GM23338 (cell line): Measurements from ENCODE around the gene MBLAC1. TPM values are rescaled to one million over a fixed set of nuclear protein-coding genes. Genes with fewer than 3 reads are reported as not detected.

Experiments used
- ATAC-seq: fragments of 200-7000 bp; cut with Tn5 transposase; 3 replicates; pipeline ENCODE4 v1.9.1; 2020
- DNase-seq: peaks from one replicate; pipeline ENCODE4 v3.0.0-alpha.2; 2015; ENCODE audit warnings: low spot score
- H2AFZ ChIP-seq: fragments of 200-600 bp; sonication (generic); 2 replicates; pipeline ENCODE4 v1.8.0; 2016; ENCODE audit warnings: antibody characterized with exemption, mild to moderate bottlenecking, moderate library complexity
- H3F3A ChIP-seq: fragments of 200-600 bp; sonication (generic); replicated peaks from 2 replicates; pipeline ENCODE4 v1.8.0; 2017; ENCODE audit warnings: antibody characterized with exemption, mixed run types, low read depth
- H3K27ac ChIP-seq: fragments of 200-600 bp; sonication (generic); 2 replicates; pipeline ENCODE4 v1.6.1; 2016; ENCODE audit warnings: low read depth
- H3K27me3 ChIP-seq: fragments of 200-600 bp; sonication (generic); 2 replicates; pipeline ENCODE4 v1.8.0; 2016; ENCODE audit warnings: mild to moderate bottlenecking, mixed run types, moderate library complexity; ENCODE audit not compliant: insufficient read depth
- H3K36me3 ChIP-seq: fragments of 200-600 bp; sonication (generic); 2 replicates; pipeline ENCODE4 v1.8.0; 2016; ENCODE audit warnings: mild to moderate bottlenecking; ENCODE audit not compliant: insufficient read depth
- H3K4me1 ChIP-seq: fragments of 200-600 bp; sonication (generic); 2 replicates; pipeline ENCODE4 v1.8.0; 2016; ENCODE audit warnings: mild to moderate bottlenecking, moderate library complexity; ENCODE audit not compliant: insufficient read depth
- H3K4me2 ChIP-seq: fragments of 200-600 bp; sonication (generic); 2 replicates; pipeline ENCODE4 v1.7.1; 2017; ENCODE audit warnings: mixed run types
- H3K4me3 ChIP-seq: fragments of 200-600 bp; sonication (generic); 2 replicates; pipeline ENCODE4 v1.6.1; 2016; ENCODE audit warnings: mixed run types
- H3K79me2 ChIP-seq: fragments of 200-600 bp; sonication (generic); replicated peaks from 2 replicates; pipeline ENCODE4 v1.8.0; 2017; ENCODE audit warnings: mild to moderate bottlenecking; ENCODE audit not compliant: insufficient read depth
- H3K9me2 ChIP-seq: fragments of 200-600 bp; sonication (generic); 2 replicates; pipeline ENCODE4 v1.8.0; 2017; ENCODE audit not compliant: insufficient read depth
- H4K20me1 ChIP-seq: fragments of 200-600 bp; sonication (generic); replicated peaks from 2 replicates; pipeline ENCODE4 v1.8.0; 2017; ENCODE audit warnings: mild to moderate bottlenecking; ENCODE audit not compliant: insufficient read depth
- H3K27ac Mint-ChIP-seq: 2 replicates; pipeline ENCODE4 v1.8.0; 2020; ENCODE audit warnings: inconsistent platforms, mild to moderate bottlenecking, moderate library complexity, mixed read lengths
- H3K27me3 Mint-ChIP-seq: 3 replicates; pipeline ENCODE4 v1.8.0; 2022; ENCODE audit warnings: low read depth, mild to moderate bottlenecking, moderate library complexity, mixed read lengths, inconsistent platforms; ENCODE audit not compliant: insufficient read depth, poor library complexity
- H3K36me3 Mint-ChIP-seq: 3 replicates; pipeline ENCODE4 v1.8.0; 2021; ENCODE audit warnings: low read depth, mild to moderate bottlenecking, inconsistent platforms, moderate library complexity, mixed read lengths
- H3K4me1 Mint-ChIP-seq: 3 replicates; pipeline ENCODE4 v1.8.0; 2020; ENCODE audit warnings: mild to moderate bottlenecking, inconsistent platforms, mixed read lengths
- H3K4me3 Mint-ChIP-seq: 3 replicates; pipeline ENCODE4 v1.8.0; 2021; ENCODE audit warnings: moderate library complexity, mild to moderate bottlenecking, inconsistent platforms, mixed read lengths
- H3K9me3 Mint-ChIP-seq: 3 replicates; pipeline ENCODE4 v1.8.0; 2020; ENCODE audit warnings: moderate library complexity, mild to moderate bottlenecking, inconsistent platforms, mixed read lengths
- CREB1 ChIP-seq: fragments of 250-450 bp; sonication (Bioruptor Pico); IDR thresholded peaks from 2 replicates; pipeline ENCODE4 v1.5.0; 2020; ENCODE audit warnings: low read depth, mild to moderate bottlenecking, moderate library complexity
- ETS1 ChIP-seq: IDR thresholded peaks from 2 replicates; pipeline ENCODE4 v1.6.1; 2016; ENCODE audit warnings: antibody characterized with exemption
- EZH2 ChIP-seq: fragments of 200-600 bp; sonication (generic); IDR thresholded peaks from one replicate; pipeline ENCODE4 v1.8.0; 2017; ENCODE audit warnings: antibody characterized with exemption, mild to moderate bottlenecking, low read depth; ENCODE audit not compliant: unreplicated experiment
- EZH2phosphoT487 ChIP-seq: fragments of 200-600 bp; sonication (generic); IDR thresholded peaks from one replicate; pipeline ENCODE4 v1.8.1; 2018; ENCODE audit warnings: antibody characterized with exemption; ENCODE audit not compliant: unreplicated experiment
- JUNB ChIP-seq: IDR thresholded peaks from one replicate; pipeline ENCODE4 v1.6.1; 2016; ENCODE audit warnings: antibody characterized with exemption; ENCODE audit not compliant: unreplicated experiment
- NANOG ChIP-seq: IDR thresholded peaks from 2 replicates; pipeline ENCODE4 v1.6.1; 2016; ENCODE audit warnings: antibody characterized with exemption, borderline replicate concordance
- POLR2AphosphoS5 ChIP-seq: IDR thresholded peaks from 2 replicates; pipeline ENCODE4 v1.6.1; 2016; ENCODE audit warnings: antibody characterized with exemption, low read depth
- ZNF114 ChIP-seq: fragments of 250-450 bp; sonication (Bioruptor Pico); IDR thresholded peaks from 2 replicates; pipeline ENCODE4 v1.5.0; 2020; ENCODE audit warnings: mild to moderate bottlenecking, moderate library complexity
- ZNF331 ChIP-seq: fragments of 250-450 bp; sonication (Bioruptor Pico); IDR thresholded peaks from 2 replicates; pipeline ENCODE4 v1.5.0; 2020; ENCODE audit warnings: low read depth, mild to moderate bottlenecking, moderate library complexity
- polyA plus RNA-seq: library from polyadenylated mRNA; unstranded; fragments of >200 nt; fragmentation: Nextera tagmentation; extraction: Ambion mirVana; gene quantifications from 2 replicates; pipeline ENCODE4 v1.2.1, GENCODE V29; 2016
- total RNA-seq: library from RNA; depleted of rRNA; stranded (reverse); fragments of >200 nt; shearing (Covaris generic); gene quantifications from 2 replicates; pipeline ENCODE4 v1.2.3, GENCODE V29; 2014

Gene MBLAC1
- total and polyA plus RNA-seq, 2 experiments from 2014 or later: 2.7 to 5.7 TPM

DNA sequence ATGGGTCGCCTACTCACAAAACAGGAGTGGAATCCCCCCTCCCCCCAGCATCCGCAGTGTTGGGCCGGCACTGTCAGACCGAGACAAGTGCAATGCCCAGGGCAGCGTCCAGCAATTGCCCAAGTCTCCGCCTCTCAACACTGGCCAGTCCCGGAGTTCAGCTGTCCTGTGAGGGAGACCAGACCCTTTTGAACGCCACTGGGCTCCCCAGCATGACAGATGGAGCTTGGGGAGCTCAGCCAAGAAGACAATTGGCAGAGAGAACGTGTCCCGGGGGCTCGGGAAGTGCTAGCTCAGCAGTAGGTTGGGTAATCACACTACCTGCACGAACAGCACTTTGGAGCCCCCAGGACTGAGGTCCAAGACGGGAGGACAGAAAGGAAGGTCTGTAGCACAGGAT is 33.3 kb upstream of the MBLAC1 start (continued):
- TF ChIP-seq ETS1 (no peak), NANOG (no peak), EZH2phosphoT487 (no peak), EZH2 (no peak), CREB1 (CRISPR knock-in tag) (no peak), ZNF331 (no peak), POLR2AphosphoS5 (no peak), ZNF114 (CRISPR knock-in tag) (no peak)

DNA sequence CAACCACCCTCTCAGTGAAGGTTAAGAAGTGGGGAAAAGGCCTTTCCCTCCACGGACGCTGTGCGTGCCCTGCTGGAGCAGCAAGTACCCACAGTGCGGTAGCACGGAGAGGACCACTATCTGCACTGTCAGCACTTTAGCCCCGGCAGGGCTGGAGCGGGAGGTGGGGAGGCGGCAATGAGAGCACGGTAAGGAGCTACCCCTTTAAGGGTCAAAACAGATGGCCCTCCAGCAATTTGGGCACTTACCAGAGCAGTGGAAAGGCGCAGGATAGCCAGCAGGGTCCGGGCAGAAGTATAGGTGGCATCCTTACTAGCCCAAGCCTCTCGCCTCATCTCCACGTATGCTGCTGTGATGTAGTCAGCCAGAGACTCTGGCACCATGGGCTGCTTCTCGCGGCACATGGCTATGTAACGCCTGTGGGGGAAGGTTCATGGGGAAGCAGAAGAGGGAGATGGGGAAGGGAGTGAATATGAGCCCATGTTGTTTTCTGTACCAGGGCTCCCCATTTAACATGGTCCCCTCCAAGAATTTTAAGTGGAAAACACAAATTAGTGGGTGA is 32.8 kb upstream of the MBLAC1 start:
- peaks cover 89% of the 10 kb centered on the region for H3K36me3 Mint-ChIP-seq
- H3F3A ChIP-seq: peaks cover 93% of the 10 kb centered on the region
- no peak overlapping the region for H3K4me2 ChIP-seq
- H2AFZ ChIP-seq: no peak overlapping the region
- peaks cover 38% of the 10 kb centered on the region for H3K4me1 Mint-ChIP-seq
- peaks cover 39% of the 10 kb centered on the region for H3K79me2 ChIP-seq
- no peaks in the 10 kb centered on the region for H3K27me3 ChIP-seq
- ATAC-seq (no peak), DNase-seq (no peak)
- peaks cover 54% of the 10 kb centered on the region for H4K20me1 ChIP-seq
- H3K9me3 Mint-ChIP-seq: peaks cover 5% of the 10 kb centered on the region; the same call in 2 of the 3 replicates
- TF ChIP-seq JUNB (no peak), POLR2AphosphoS5 (peak; percentile 64)
- peak overlapping the region; percentile 40 for H3K27ac ChIP-seq
- H3K4me3 ChIP-seq: no peak overlapping the region
- H3K27ac Mint-ChIP-seq: peak overlapping the region; percentile 42; the same call in 1 of the 2 replicates
- H3K4me1 ChIP-seq: peaks cover 6% of the 10 kb centered on the region
- H3K36me3 ChIP-seq: peaks cover 69% of the 10 kb centered on the region
- H3K4me3 Mint-ChIP-seq: no peak overlapping the region; the same call in 2 of the 3 replicates
- no peaks in the 10 kb centered on the region for H3K9me2 ChIP-seq
- H3K27me3 Mint-ChIP-seq: peaks cover 48% of the 10 kb centered on the region

GRCh38 chr7:100095289-100095688 is 31.5 kb upstream of the MBLAC1 start:
- Mint-ChIP-seq H3K27ac (peak overlapping the region; percentile 92), H3K4me3 (no peak overlapping the region), H3K27me3 (peaks cover 59% of the 10 kb centered on the region), H3K4me1 (peaks cover 41% of the 10 kb centered on the region), H3K36me3 (peaks cover 100% of the 10 kb centered on the region), H3K9me3 (peaks cover 5% of the 10 kb centered on the region; the same call in 2 of the 3 replicates)
- peaks cover 8% of the 10 kb centered on the region for H3K4me1 ChIP-seq
- no peak overlapping the region for H2AFZ ChIP-seq
- peaks cover 80% of the 10 kb centered on the region for H3K36me3 ChIP-seq
- H3F3A ChIP-seq: peaks cover 95% of the 10 kb centered on the region
- ATAC-seq (no peak), DNase-seq (no peak)
- H3K27me3 ChIP-seq: no peaks in the 10 kb centered on the region
- H3K27ac ChIP-seq: peak overlapping the region; percentile 40
- no peak overlapping the region for H3K4me2 ChIP-seq
- H3K4me3 ChIP-seq: no peak overlapping the region
- peaks cover 44% of the 10 kb centered on the region for H3K79me2 ChIP-seq
- TF ChIP-seq JUNB (no peak), POLR2AphosphoS5 (peak; percentile 34; the same call in 1 of the 2 replicates)
- peaks cover 64% of the 10 kb centered on the region for H4K20me1 ChIP-seq
- no peaks in the 10 kb centered on the region for H3K9me2 ChIP-seq
